SJSA1 (cell line): ENCODE measurements around the gene FANCI. TPM values are rescaled to one million over a fixed set of nuclear protein-coding genes. Genes with fewer than 3 reads are reported as not detected.

Experiments
- DNase-seq, 2 experiments: peaks; one replicate each; pipeline ENCODE4 v3.0.0-alpha.2; 2015 to 2020; ENCODE audit warnings: low spot score in 2 of 2, low read depth in 1 of 2
- H3K27ac ChIP-seq: fragments of 250-450 bp; sonication (Bioruptor Pico); 2 replicates; pipeline ENCODE4 v1.5.1; 2020; ENCODE audit warnings: mild to moderate bottlenecking, moderate library complexity
- H3K27me3 ChIP-seq: fragments of 250-450 bp; sonication (Bioruptor Pico); replicated peaks from 2 replicates; pipeline ENCODE4 v1.5.1; 2020; ENCODE audit warnings: mild to moderate bottlenecking, moderate library complexity
- H3K36me3 ChIP-seq: fragments of 250-450 bp; sonication (Bioruptor Pico); 2 replicates; pipeline ENCODE4 v1.5.1; 2020; ENCODE audit warnings: mild to moderate bottlenecking
- H3K4me1 ChIP-seq: fragments of 250-450 bp; sonication (Bioruptor Pico); replicated peaks from 2 replicates; pipeline ENCODE4 v1.6.1; 2021; ENCODE audit warnings: mild to moderate bottlenecking
- H3K4me3 ChIP-seq: fragments of 250-450 bp; sonication (Bioruptor Pico); 2 replicates; pipeline ENCODE4 v1.5.1; 2020; ENCODE audit warnings: mild to moderate bottlenecking
- H3K9me3 ChIP-seq: fragments of 250-450 bp; sonication (Bioruptor Pico); replicated peaks from 2 replicates; pipeline ENCODE4 v1.5.1; 2020; ENCODE audit warnings: mild to moderate bottlenecking
- total RNA-seq: library from RNA; depleted of rRNA; stranded (reverse); fragments of >200 nt; shearing (Covaris generic); gene quantifications from 2 replicates; pipeline ENCODE4 v1.2.3, GENCODE V29; 2014

The FANCI gene
- total RNA-seq, 1 experiment from 2014 or later, result 138 TPM

GRCh38 chr15:89322822-89323221 is 79.0 kb downstream of the FANCI start:
- Histone ChIP-seq H3K4me1 (no peaks in the 10 kb centered on the region), H3K36me3 (peaks cover 97% of the 10 kb centered on the region), H3K27ac (no peak overlapping the region), H3K4me3 (no peak overlapping the region), H3K27me3 (no peaks in the 10 kb centered on the region), H3K9me3 (no peaks in the 10 kb centered on the region)
- no peak for DNase-seq

GRCh38 chr15:89323825-89324224 is 80.0 kb downstream of the FANCI start:
- H3K36me3 ChIP-seq, result peaks cover 97% of the 10 kb centered on the region

GRCh38 chr15:89325039-89325803 is 81.4 kb downstream of the FANCI start:
- H3K4me3 ChIP-seq, result no peak overlapping the region
- H3K27ac ChIP-seq, result no peak overlapping the region
- H3K9me3 ChIP-seq, result no peaks in the 10 kb centered on the region
- H3K36me3 ChIP-seq, result peaks cover 97% of the 10 kb centered on the region
- H3K4me1 ChIP-seq, result no peaks in the 10 kb centered on the region
- no peaks in the 10 kb centered on the region for H3K27me3 ChIP-seq
- DNase-seq, result no peak

More at GRCh38 chr15:89323825-89324224, 80.0 kb downstream of the FANCI start:
- no peak for DNase-seq
- Histone ChIP-seq H3K27me3 (no peaks in the 10 kb centered on the region), H3K27ac (no peak overlapping the region), H3K4me1 (no peaks in the 10 kb centered on the region), H3K4me3 (no peak overlapping the region), H3K9me3 (no peaks in the 10 kb centered on the region)

GRCh38 chr15:89326316-89326715 is 82.5 kb downstream of the FANCI start:
- Histone ChIP-seq H3K4me3 (no peak overlapping the region), H3K9me3 (no peaks in the 10 kb centered on the region), H3K4me1 (no peaks in the 10 kb centered on the region), H3K27me3 (no peaks in the 10 kb centered on the region), H3K36me3 (peaks cover 97% of the 10 kb centered on the region), H3K27ac (no peak overlapping the region)
- no peak for DNase-seq

GRCh38 chr15:89327113-89327512 is 83.3 kb downstream of the FANCI start:
- Histone ChIP-seq H3K27me3 (no peaks in the 10 kb centered on the region), H3K27ac (no peak overlapping the region), H3K4me1 (0 out of 2 replicates have a peak, but pooled peaks cover 7% of the 10 kb centered on the region), H3K4me3 (no peak overlapping the region), H3K9me3 (no peaks in the 10 kb centered on the region), H3K36me3 (peaks cover 97% of the 10 kb centered on the region)
- DNase-seq, result no peak

- no peaks in the 10 kb centered on the region for H3K9me3 ChIP-seq
- no peak for DNase-seq
- no peaks in the 10 kb centered on the region for H3K27me3 ChIP-seq
- H3K4me3 ChIP-seq, result no peak overlapping the region
- H3K36me3 ChIP-seq, result peaks cover 95% of the 10 kb centered on the region
- peaks cover 19% of the 10 kb centered on the region for H3K4me1 ChIP-seq
- no peak overlapping the region for H3K27ac ChIP-seq
Observed at GRCh38 chr15:89328398-89329254, 84.8 kb downstream of the FANCI start.

- Histone ChIP-seq H3K36me3 (peaks cover 95% of the 10 kb centered on the region), H3K4me1 (peaks cover 23% of the 10 kb centered on the region), H3K27ac (no peak overlapping the region), H3K27me3 (no peaks in the 10 kb centered on the region), H3K9me3 (no peaks in the 10 kb centered on the region), H3K4me3 (no peak overlapping the region)
- DNase-seq, result no peak
Observed at GRCh38 chr15:89329329-89330084, 85.7 kb downstream of the FANCI start.

- H3K36me3 ChIP-seq, result peaks cover 93% of the 10 kb centered on the region
- DNase-seq, result no peak
- no peaks in the 10 kb centered on the region for H3K9me3 ChIP-seq
- H3K27ac ChIP-seq, result no peak overlapping the region
- H3K4me1 ChIP-seq, result peaks cover 23% of the 10 kb centered on the region
- no peaks in the 10 kb centered on the region for H3K27me3 ChIP-seq
- H3K4me3 ChIP-seq, result no peak overlapping the region
Observed at GRCh38 chr15:89330119-89330518, 86.3 kb downstream of the FANCI start.

- Histone ChIP-seq H3K27ac (no peak overlapping the region), H3K27me3 (no peaks in the 10 kb centered on the region), H3K4me1 (peaks cover 29% of the 10 kb centered on the region), H3K4me3 (no peak overlapping the region), H3K9me3 (no peaks in the 10 kb centered on the region), H3K36me3 (peaks cover 84% of the 10 kb centered on the region)
- no peak for DNase-seq
Observed at GRCh38 chr15:89330881-89331595, 87.3 kb downstream of the FANCI start.

- no peak overlapping the region for H3K27ac ChIP-seq
- no peaks in the 10 kb centered on the region for H3K27me3 ChIP-seq
- no peak overlapping the region for H3K4me3 ChIP-seq
- H3K4me1 ChIP-seq, result peaks cover 29% of the 10 kb centered on the region
- no peaks in the 10 kb centered on the region for H3K9me3 ChIP-seq
- peaks cover 70% of the 10 kb centered on the region for H3K36me3 ChIP-seq
- DNase-seq, result no peak
Observed at GRCh38 chr15:89332446-89332845, 88.7 kb downstream of the FANCI start.

- Histone ChIP-seq H3K27ac (no peak overlapping the region), H3K27me3 (no peaks in the 10 kb centered on the region), H3K4me1 (peaks cover 29% of the 10 kb centered on the region), H3K4me3 (peak overlapping the region; percentile 94), H3K36me3 (peaks cover 62% of the 10 kb centered on the region), H3K9me3 (no peaks in the 10 kb centered on the region)
- DNase-seq, result no peak
Observed at GRCh38 chr15:89333011-89333860, 89.5 kb downstream of the FANCI start.

- DNase-seq, result no peak
- Histone ChIP-seq H3K9me3 (no peaks in the 10 kb centered on the region), H3K36me3 (peaks cover 54% of the 10 kb centered on the region), H3K27me3 (no peaks in the 10 kb centered on the region), H3K4me3 (peak overlapping the region; percentile 94), H3K27ac (peak overlapping the region; percentile 81), H3K4me1 (peaks cover 29% of the 10 kb centered on the region)
Observed at GRCh38 chr15:89333959-89334509, 90.3 kb downstream of the FANCI start.
